Neutrophil (primary cell): Measurements from ENCODE around the gene ZNF460.

ENCODE experiments used
- H3K27ac ChIP-seq: fragments of 200-600 bp; sonication (generic); 2 replicates; pipeline ENCODE4 v1.5.1; 2016; ENCODE audit warnings: mild to moderate bottlenecking, moderate library complexity
- H3K27me3 ChIP-seq: fragments of 200-600 bp; sonication (generic); 2 replicates; pipeline ENCODE4 v1.6.0; 2016; ENCODE audit warnings: mild to moderate bottlenecking
- H3K36me3 ChIP-seq: fragments of 200-600 bp; sonication (generic); 2 replicates; pipeline ENCODE4 v1.5.1; 2017
- H3K4me1 ChIP-seq, 2 experiments: fragments of 200-600 bp in 1 of 2; sonication (generic) in 1 of 2; 1 replicate in 1 of 2; 2 replicates in 1 of 2; pipeline versions ENCODE4 v1.5.1 to v1.6.1; 2013 to 2016; ENCODE audit warnings: low read depth in 1 of 2, low read length in 1 of 2, mild to moderate bottlenecking in 1 of 2, moderate library complexity in 1 of 2; ENCODE audit not compliant: control insufficient read depth in 1 of 2, insufficient read depth in 1 of 2
- H3K4me3 ChIP-seq, 2 experiments: fragments of 200-600 bp in 1 of 2; sonication (generic) in 1 of 2; 1 replicate in 1 of 2; 2 replicates in 1 of 2; pipeline ENCODE4 v1.5.1; 2013 to 2016; ENCODE audit warnings: low read depth in 1 of 2, low read length in 1 of 2, mild to moderate bottlenecking in 1 of 2, moderate library complexity in 1 of 2
- H3K9me3 ChIP-seq: fragments of 200-600 bp; sonication (generic); 2 replicates; pipeline ENCODE4 v1.5.1; 2016
- TF ChIP-seq, protein P1 (sequence below): fragments of 200-600 bp; sonication (generic); IDR thresholded peaks from 2 replicates; pipeline ENCODE4 v1.5.1; 2016; ENCODE audit warnings: antibody characterized with exemption

ZNF460 gene

DNA sequence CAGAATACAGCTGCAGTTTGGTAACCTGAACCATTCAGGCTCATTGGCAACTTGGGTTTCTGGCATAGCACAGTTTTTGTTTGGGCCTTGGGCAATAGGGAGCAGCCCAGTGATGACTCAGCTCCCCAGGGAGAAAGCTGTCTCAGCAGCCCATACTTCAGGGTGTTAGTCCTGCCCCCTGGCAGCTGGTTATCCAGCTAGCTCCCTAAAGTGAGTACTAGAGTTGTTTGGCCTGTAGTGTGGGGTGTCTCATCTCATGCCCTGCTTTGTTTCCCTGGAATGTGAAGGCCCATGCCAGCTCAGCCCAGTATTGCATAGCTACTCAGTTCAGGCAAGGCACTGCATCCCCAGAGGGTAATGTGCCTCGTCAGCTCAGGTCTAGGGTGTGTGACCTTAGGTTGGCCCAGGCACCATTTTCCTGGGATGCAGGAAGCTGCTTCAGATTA lies 21.8 kb downstream of the ZNF460 start:
- no peak overlapping the region for H3K27ac ChIP-seq
- H3K4me3 ChIP-seq, result no peak overlapping the region
- no peaks in the 10 kb centered on the region for H3K27me3 ChIP-seq
- TF ChIP-seq, protein P1, sequence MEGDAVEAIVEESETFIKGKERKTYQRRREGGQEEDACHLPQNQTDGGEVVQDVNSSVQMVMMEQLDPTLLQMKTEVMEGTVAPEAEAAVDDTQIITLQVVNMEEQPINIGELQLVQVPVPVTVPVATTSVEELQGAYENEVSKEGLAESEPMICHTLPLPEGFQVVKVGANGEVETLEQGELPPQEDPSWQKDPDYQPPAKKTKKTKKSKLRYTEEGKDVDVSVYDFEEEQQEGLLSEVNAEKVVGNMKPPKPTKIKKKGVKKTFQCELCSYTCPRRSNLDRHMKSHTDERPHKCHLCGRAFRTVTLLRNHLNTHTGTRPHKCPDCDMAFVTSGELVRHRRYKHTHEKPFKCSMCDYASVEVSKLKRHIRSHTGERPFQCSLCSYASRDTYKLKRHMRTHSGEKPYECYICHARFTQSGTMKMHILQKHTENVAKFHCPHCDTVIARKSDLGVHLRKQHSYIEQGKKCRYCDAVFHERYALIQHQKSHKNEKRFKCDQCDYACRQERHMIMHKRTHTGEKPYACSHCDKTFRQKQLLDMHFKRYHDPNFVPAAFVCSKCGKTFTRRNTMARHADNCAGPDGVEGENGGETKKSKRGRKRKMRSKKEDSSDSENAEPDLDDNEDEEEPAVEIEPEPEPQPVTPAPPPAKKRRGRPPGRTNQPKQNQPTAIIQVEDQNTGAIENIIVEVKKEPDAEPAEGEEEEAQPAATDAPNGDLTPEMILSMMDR, result no peak
- no peaks in the 10 kb centered on the region for H3K36me3 ChIP-seq
- H3K9me3 ChIP-seq, result no peaks in the 10 kb centered on the region
- H3K4me1 ChIP-seq, result no peaks in the 10 kb centered on the region

DNA sequence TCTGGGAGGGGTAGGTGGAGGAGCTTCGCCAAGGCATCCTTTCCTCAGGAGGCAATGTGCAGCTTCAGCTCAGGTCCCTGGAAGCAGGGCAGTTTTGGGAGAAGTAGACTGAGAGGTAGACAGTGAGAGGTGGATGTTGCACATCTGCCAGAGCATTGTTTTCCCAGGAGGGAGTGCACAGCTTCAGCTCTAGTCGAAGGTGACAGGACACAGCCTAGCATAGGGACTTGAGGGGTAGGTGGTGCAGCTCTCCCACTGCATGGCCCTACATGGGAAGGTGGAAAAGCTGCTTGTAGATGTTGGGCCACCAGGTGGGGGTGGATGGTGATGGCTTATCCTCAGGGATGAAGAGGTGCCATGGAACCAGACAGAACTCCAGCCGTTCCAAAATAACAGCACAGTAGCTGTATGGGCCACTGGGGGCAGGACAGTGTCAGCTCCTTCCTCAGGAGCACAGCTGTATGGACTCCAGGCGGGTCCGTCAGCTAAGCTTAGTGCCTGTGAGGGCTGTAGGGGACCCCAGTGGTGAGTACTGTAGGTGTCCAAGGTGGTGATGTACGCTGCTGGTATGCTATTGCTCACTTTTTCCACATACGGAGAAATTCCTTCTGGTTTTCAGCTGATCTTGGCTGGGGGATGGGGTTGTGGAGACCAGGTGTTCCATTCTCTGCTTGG lies 22.6 kb downstream of the ZNF460 start:
- TF ChIP-seq, protein P1, result no peak
- Histone ChIP-seq H3K27me3 (no peaks in the 10 kb centered on the region), H3K36me3 (no peaks in the 10 kb centered on the region), H3K4me3 (no peak overlapping the region), H3K9me3 (no peaks in the 10 kb centered on the region), H3K27ac (no peak overlapping the region), H3K4me1 (no peaks in the 10 kb centered on the region)

DNA sequence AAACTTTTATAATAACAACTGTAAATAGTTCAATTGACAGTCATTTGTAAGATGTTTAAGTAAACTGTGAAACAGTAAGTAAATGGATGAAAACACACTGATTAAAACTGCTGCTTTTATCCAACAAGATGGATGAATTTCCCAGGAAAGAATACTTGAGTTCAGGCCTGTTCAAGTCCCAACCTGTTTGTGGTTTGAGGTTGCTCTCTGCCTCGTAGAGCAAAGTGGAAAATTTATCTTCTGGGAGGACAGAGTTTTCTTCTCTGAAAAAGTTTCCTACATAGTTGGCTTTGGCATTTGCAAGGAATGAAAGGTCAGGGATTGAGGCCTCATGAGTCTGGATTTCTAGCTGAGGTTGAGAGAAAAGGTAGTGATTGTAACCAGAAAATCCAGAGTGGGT lies 24.8 kb downstream of the ZNF460 start:
- Histone ChIP-seq H3K36me3 (no peaks in the 10 kb centered on the region), H3K4me1 (no peaks in the 10 kb centered on the region), H3K9me3 (no peaks in the 10 kb centered on the region), H3K27ac (no peak overlapping the region), H3K4me3 (no peak overlapping the region), H3K27me3 (no peaks in the 10 kb centered on the region)
- TF ChIP-seq, protein P1, result no peak

DNA sequence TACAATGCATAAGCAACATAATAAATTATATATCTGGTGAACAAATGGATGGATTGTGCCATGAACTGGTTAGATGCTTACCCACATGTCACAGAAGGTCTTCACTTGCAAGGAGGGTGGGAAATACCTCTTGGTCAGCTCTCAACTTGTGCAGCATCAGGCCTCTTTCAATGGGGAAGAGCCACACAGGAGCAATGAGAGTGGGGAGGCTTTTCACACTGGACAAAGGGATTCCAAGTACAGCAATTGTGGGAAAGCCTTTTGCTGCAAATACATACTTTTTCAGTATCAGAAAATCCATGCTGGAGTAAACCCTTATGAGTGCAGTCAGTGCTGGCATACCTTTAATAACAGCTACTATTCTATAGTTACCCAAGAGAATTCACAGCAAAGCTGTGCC lies 28.2 kb downstream of the ZNF460 start:
- Histone ChIP-seq H3K27ac (no peak overlapping the region), H3K4me3 (no peak overlapping the region), H3K36me3 (no peaks in the 10 kb centered on the region), H3K4me1 (no peaks in the 10 kb centered on the region), H3K27me3 (peaks cover 1% of the 10 kb centered on the region), H3K9me3 (no peaks in the 10 kb centered on the region)
- TF ChIP-seq, protein P1, result no peak

DNA sequence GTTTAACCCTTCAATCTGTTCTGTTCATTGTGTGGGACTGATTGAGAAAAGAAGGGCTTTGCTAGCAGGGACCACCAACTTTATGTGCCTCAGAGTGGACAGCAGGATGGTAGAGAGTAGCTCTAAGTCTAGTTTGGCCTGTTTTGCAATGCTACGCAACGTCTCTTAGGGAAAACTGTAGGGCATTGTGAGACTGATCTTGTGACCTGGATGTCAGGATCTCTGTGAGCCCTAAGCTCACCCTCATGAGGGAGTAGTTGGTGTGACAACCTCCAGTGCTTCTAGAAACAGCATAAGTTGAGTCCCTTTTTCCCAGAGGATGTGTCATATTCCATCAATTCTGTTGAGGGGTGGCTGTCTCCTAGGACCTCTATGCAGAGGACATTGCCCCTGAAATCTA lies 30.5 kb downstream of the ZNF460 start:
- Histone ChIP-seq H3K4me3 (no peak overlapping the region), H3K27ac (no peak overlapping the region), H3K36me3 (no peaks in the 10 kb centered on the region), H3K27me3 (peaks cover 24% of the 10 kb centered on the region), H3K9me3 (no peaks in the 10 kb centered on the region), H3K4me1 (no peaks in the 10 kb centered on the region)
- TF ChIP-seq, protein P1, result no peak
